Esophagus muscularis mucosa (tissue), 4 donors: ENCODE measurements around the gene PSMD10. TPM values are rescaled to one million over a fixed set of nuclear protein-coding genes. Genes with fewer than 3 reads are reported as not detected.
A peak's percentile ranks its signal among the peaks of the same experiment; 100 is the strongest.

Experiments
- DNase-seq: peaks from one replicate; pipeline ENCODE4 v3.0.0-alpha.2; 2017; ENCODE audit errors: extremely low spot score
- H3K27ac ChIP-seq, 4 donors: fragments of 200-600 bp; sonication (generic); replicated peaks in 1 of 4; 1 replicate in 3 of 4; 2 replicates in 1 of 4; pipeline ENCODE4 v1.5.1; 2016 to 2019; ENCODE audit warnings: mild to moderate bottlenecking in 1 of 4
- H3K27me3 ChIP-seq, 4 donors: fragments of 200-600 bp; sonication (generic); one replicate each; pipeline versions ENCODE4 v1.5.1 to v1.6.0; 2016 to 2019
- H3K36me3 ChIP-seq, 4 donors: fragments of 200-600 bp; sonication (generic); one replicate each; pipeline ENCODE4 v1.5.1; 2016 to 2019
- H3K4me1 ChIP-seq, 4 donors: fragments of 200-600 bp; sonication (generic); one replicate each; pipeline ENCODE4 v1.5.1; 2016 to 2019
- H3K4me3 ChIP-seq, 4 donors: fragments of 200-600 bp; sonication (generic); 1 replicate in 2 of 4; 2 replicates in 2 of 4; pipeline ENCODE4 v1.5.1; 2016 to 2019; ENCODE audit warnings: mild to moderate bottlenecking in 4 of 4, moderate library complexity in 1 of 4
- H3K9me3 ChIP-seq, 4 donors: fragments of 200-600 bp; sonication (generic); 1 replicate in 3 of 4; 2 replicates in 1 of 4; pipeline ENCODE4 v1.5.1; 2016 to 2019
- CTCF ChIP-seq, 3 experiments: fragments of 200-600 bp in 2 of 3; fragments of 450-650 bp in 1 of 3; sonication (generic) in 2 of 3; IDR thresholded peaks; one replicate each; pipeline ENCODE4 v1.5.1; 2017 to 2019; ENCODE audit warnings: antibody characterized with exemption in 3 of 3, mild to moderate bottlenecking in 2 of 3, moderate library complexity in 1 of 3
- EP300 ChIP-seq: sonication (generic); formaldehyde crosslinking; IDR thresholded peaks from one replicate; pipeline ENCODE4 v1.6.1; 2017; ENCODE audit warnings: antibody characterized with exemption
- POLR2A ChIP-seq: fragments of 450-650 bp; IDR thresholded peaks from one replicate; pipeline ENCODE4 v1.6.1; 2017; ENCODE audit warnings: antibody characterized with exemption, moderate library complexity, mild to moderate bottlenecking, low read depth
- POLR2AphosphoS5 ChIP-seq, 2 donors: sonication (generic); formaldehyde crosslinking; IDR thresholded peaks; one replicate each; pipeline ENCODE4 v1.6.1; 2017; ENCODE audit warnings: antibody characterized with exemption in 2 of 2
- WGBS: methylation state at CpG from one replicate; pipeline ENCODE4 v1.1.5; 2018; 5-methylcytosine and 5-hydroxymethylcytosine counted together
- intact Hi-C: fragments of 100-400 bp; cut with DNase I; formaldehyde crosslinking; loops from one replicate; pipeline ENCODE4 v1.15.1; 2023
- total RNA-seq, 4 donors: library from RNA; depleted of rRNA; stranded (reverse); fragments of >200 nt; gene quantifications; one replicate each; pipeline versions ENCODE4 v1.1.0 to v1.2.1, GENCODE V29; 2016

The PSMD10 gene
- 10 to 100 TPM; 26.2 to 40.6 (median 31.2) TPM for total RNA-seq

GRCh38 chrX:108091264-108091877 is at the start of gene PSMD10, which contains the start of gene ATG4A:
PSMD10 (minus strand) TSS chrX:108091542; CDS start chrX:108091520, 22 bp downstream.
ATG4A (plus strand) TSS chrX:108091778; CDS start chrX:108091827, 49 bp downstream.
- peak; percentile 96 for DNase-seq
- Histone ChIP-seq H3K27me3 (no peaks in the 10 kb centered on the region), H3K4me1 (peaks cover 0 to 22% (median 15%) of the 10 kb centered on the region in 4 donors), H3K36me3 (peaks cover 0 to 16% (median 6%) of the 10 kb centered on the region in 4 donors), H3K27ac (peak within 1 kb of the TSS; percentile 78 to 88 (median 82)), H3K4me3 (peak within 1 kb of the TSS; percentile 59 to 67 (median 65)), H3K9me3 (no peaks in the 10 kb centered on the region)
- intact Hi-C loops: no loop called here
- WGBS: 37% methylated on average over 36 of the region's 47 CpGs
- TF ChIP-seq POLR2A (no peak), EP300 (no peak), POLR2AphosphoS5 (IDR thresholded peaks at IDR 0.05) (peak; percentile 81 to 87)

- H3K36me3 ChIP-seq: peaks cover 3 to 46% (median 34%) of the 10 kb centered on the region in 4 donors
- DNase-seq: no peak
- peaks cover 0 to 6% (median 0%) of the 10 kb centered on the region in 4 donors for H3K9me3 ChIP-seq
- no peak overlapping the region for H3K4me3 ChIP-seq
- H3K4me1 ChIP-seq: no peaks in the 10 kb centered on the region
- H3K27me3 ChIP-seq: peaks cover 0 to 4% (median 0%) of the 10 kb centered on the region in 4 donors
- TF ChIP-seq POLR2A (no peak), CTCF (IDR thresholded peaks at IDR 0.05) (peak in 2 of 3 experiments; percentile 25 to 45), POLR2AphosphoS5 (IDR thresholded peaks at IDR 0.05) (no peak), EP300 (no peak)
- WGBS: 60% methylated on average over 7 of the region's 7 CpGs
- intact Hi-C loops: no loop called here
- H3K27ac ChIP-seq: no peak overlapping the region
These were observed 47.7 kb upstream of the PSMD10 start for GRCh38 chrX:108138814-108139702.

GRCh38 chrX:108134724-108135123 is 43.4 kb upstream of the PSMD10 start:
- H3K27ac ChIP-seq: no peak overlapping the region
- H3K9me3 ChIP-seq: peaks cover 0 to 2% (median 0%) of the 10 kb centered on the region in 4 donors
- TF ChIP-seq POLR2AphosphoS5 (IDR thresholded peaks at IDR 0.05) (no peak), POLR2A (no peak), EP300 (no peak), CTCF (IDR thresholded peaks at IDR 0.05) (no peak)
- H3K36me3 ChIP-seq: peaks cover 3 to 42% (median 22%) of the 10 kb centered on the region in 4 donors
- H3K4me1 ChIP-seq: no peaks in the 10 kb centered on the region
- DNase-seq: no peak
- no peak overlapping the region for H3K4me3 ChIP-seq
- WGBS: 67% methylated on average over 1 of the region's 1 CpG
- H3K27me3 ChIP-seq: peaks cover 0 to 4% (median 0%) of the 10 kb centered on the region in 4 donors
- intact Hi-C loops: no loop called here

- Histone ChIP-seq H3K4me1 (no peaks in the 10 kb centered on the region), H3K4me3 (no peak overlapping the region), H3K36me3 (peaks cover 3 to 29% (median 12%) of the 10 kb centered on the region in 4 donors), H3K27me3 (no peaks in the 10 kb centered on the region), H3K9me3 (no peaks in the 10 kb centered on the region), H3K27ac (no peak overlapping the region)
- intact Hi-C loops: no loop called here
- WGBS: 63% methylated on average over 2 of the region's 2 CpGs
- no peak for TF ChIP-seq EP300
- TF ChIP-seq POLR2A: no peak
- TF ChIP-seq POLR2AphosphoS5 (IDR thresholded peaks at IDR 0.05): no peak
- TF ChIP-seq CTCF (IDR thresholded peaks at IDR 0.05): no peak
- DNase-seq: no peak
These were observed 41.5 kb upstream of the PSMD10 start for GRCh38 chrX:108132876-108133275.

- DNase-seq: no peak
- H3K36me3 ChIP-seq: peaks cover 0 to 26% (median 9%) of the 10 kb centered on the region in 4 donors
- no peak overlapping the region for H3K27ac ChIP-seq
- no peaks in the 10 kb centered on the region for H3K4me1 ChIP-seq
- 84% methylated on average over 6 of the region's 8 CpGs for WGBS
- no peaks in the 10 kb centered on the region for H3K9me3 ChIP-seq
- no peak for TF ChIP-seq POLR2A
- no peak for TF ChIP-seq POLR2AphosphoS5 (IDR thresholded peaks at IDR 0.05)
- TF ChIP-seq EP300: no peak
- TF ChIP-seq CTCF (IDR thresholded peaks at IDR 0.05): no peak
- intact Hi-C loops: no loop called here
- H3K27me3 ChIP-seq: no peaks in the 10 kb centered on the region
- no peak overlapping the region for H3K4me3 ChIP-seq
These were observed 40.7 kb upstream of the PSMD10 start for GRCh38 chrX:108132034-108132433.
